MCF 10A (cell line): ENCODE measurements around the gene EMILIN3. TPM values are rescaled to one million over a fixed set of nuclear protein-coding genes. Genes with fewer than 3 reads are reported as not detected.

Experiments used
- BruUV-seq: library from RNA; stranded (reverse); fragments of 400-500 nt; replicated peaks from 2 replicates; lab custom pipeline; 2021; lab: Mats Ljungman, UMichigan
- CTCF ChIA-PET: fragments of 300-600 bp; sonication (Branson Sonifier 250); formaldehyde crosslinking; extraction: SDS; loops from one replicate; lab custom pipeline; 2021; ENCODE audit warnings: antibody characterized with exemption, inconsistent platforms; lab: Yijun Ruan, JAX
- POLR2A ChIA-PET: fragments of 300-600, 350-650 bp; sonication (Branson Sonifier 250); formaldehyde crosslinking; extraction: SDS; loops from one replicate; lab custom pipeline; 2020; ENCODE audit warnings: antibody characterized with exemption, inconsistent platforms; lab: Yijun Ruan, JAX
- DNase-seq: peaks from one replicate; pipeline ENCODE4 v3.0.0-alpha.2; 2018; ENCODE audit not compliant: unreplicated experiment
- H3K27ac Mint-ChIP-seq: one replicate; pipeline ENCODE4 v1.8.0; 2022; ENCODE audit warnings: mild to moderate bottlenecking, low read depth, mixed read lengths; ENCODE audit not compliant: unreplicated experiment
- H3K27me3 Mint-ChIP-seq: one replicate; pipeline ENCODE4 v1.8.0; 2022; ENCODE audit warnings: mixed read lengths; ENCODE audit not compliant: insufficient read depth, unreplicated experiment
- H3K36me3 Mint-ChIP-seq: one replicate; pipeline ENCODE4 v1.8.0; 2022; ENCODE audit warnings: mild to moderate bottlenecking, moderate library complexity, mixed read lengths; ENCODE audit not compliant: insufficient read depth, unreplicated experiment
- H3K4me1 Mint-ChIP-seq: one replicate; pipeline ENCODE4 v1.8.0; 2022; ENCODE audit warnings: mixed read lengths; ENCODE audit not compliant: insufficient read depth, unreplicated experiment
- H3K4me3 Mint-ChIP-seq: one replicate; pipeline ENCODE4 v1.8.0; 2022; ENCODE audit warnings: mild to moderate bottlenecking, moderate library complexity, mixed read lengths; ENCODE audit not compliant: unreplicated experiment
- H3K9me3 Mint-ChIP-seq: one replicate; pipeline ENCODE4 v1.8.0; 2022; ENCODE audit warnings: mixed read lengths; ENCODE audit not compliant: unreplicated experiment
- intact Hi-C: fragments of 100-400 bp; cut with micrococcal nuclease; formaldehyde crosslinking; loops from 2 replicates; pipeline ENCODE4 v1.14.1; 2022
- total RNA-seq: library from RNA; stranded (reverse); gene quantifications from 2 replicates; pipeline ENCODE4 v1.2.3, GENCODE V29; 2022
- TF ChIP-seq, protein P1 (sequence below): fragments of 200-600 bp; IDR thresholded peaks from one replicate; pipeline ENCODE4 v1.8.0; 2022; ENCODE audit warnings: antibody characterized with exemption, mild to moderate bottlenecking; ENCODE audit not compliant: unreplicated experiment

The EMILIN3 gene
- total RNA-seq, 1 experiment from 2014 or later = not detected

DNA sequence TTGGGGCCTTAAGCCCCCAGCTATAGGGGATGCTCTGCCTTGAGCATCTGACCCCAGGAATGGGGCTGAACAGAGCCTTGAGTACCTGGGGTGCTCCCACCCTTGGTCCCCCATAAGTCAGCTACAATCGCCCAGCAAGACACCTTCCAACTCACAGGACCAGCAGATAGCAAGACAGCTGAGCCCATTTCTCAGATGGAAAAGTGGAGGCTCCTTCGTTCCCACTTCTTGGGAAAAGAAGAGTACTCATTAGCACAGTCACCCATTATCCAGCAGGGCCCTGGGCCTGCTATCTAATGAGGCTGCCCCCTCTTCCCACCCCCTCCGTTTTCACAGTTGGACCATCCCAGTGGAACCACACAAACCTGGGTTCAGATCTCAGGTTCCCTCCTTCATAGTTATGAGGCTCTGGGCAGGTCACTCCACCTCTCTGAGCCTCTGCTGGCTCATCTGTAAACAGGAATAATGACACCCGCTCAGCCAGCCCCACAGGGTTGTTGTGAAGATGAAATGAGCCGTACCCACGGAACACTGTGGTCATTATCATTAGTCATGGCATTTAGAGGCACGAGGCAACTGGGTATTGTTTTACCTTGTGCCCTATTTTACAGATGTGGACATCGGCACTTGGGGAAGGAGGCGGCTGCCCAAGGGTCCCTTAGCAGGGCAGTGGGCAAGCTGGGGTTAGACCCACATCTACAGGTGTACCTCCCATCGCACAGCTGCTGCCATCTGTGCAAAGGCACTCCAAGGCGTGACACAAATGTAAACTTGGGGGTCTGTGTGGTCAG, 21.5 kb downstream of the EMILIN3 start:
- intact Hi-C loops = no loop called here
- no peak overlapping the region for H3K27ac Mint-ChIP-seq
- peaks cover 13% of the 10 kb centered on the region for H3K36me3 Mint-ChIP-seq

DNA sequence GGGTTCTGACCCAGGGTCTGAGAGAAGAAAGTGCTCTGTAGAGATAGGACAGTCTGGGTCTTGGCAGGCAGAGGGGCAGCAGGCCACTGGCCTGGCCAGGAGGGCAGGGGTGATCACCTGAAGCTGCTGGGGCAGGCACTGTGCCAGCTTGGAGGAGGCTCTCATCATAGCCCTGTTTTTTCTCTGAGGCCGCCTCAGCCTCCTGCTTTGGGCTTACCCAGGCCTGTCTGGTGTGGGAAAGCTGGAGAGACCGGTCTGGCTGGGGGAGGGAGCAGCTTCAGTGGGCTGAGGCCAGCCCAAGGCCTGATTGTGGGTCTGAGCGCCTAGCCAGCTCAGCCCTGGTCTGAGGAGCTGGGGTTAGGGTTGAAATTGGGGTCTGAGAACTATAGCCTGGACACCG, 22.1 kb downstream of the EMILIN3 start:
- no peak overlapping the region for H3K27ac Mint-ChIP-seq
- POLR2A ChIA-PET = interaction anchor here (0.9 kb wide), 1 partner anchor 18 kb away, joined by 3 read pairs; no protein-coding TSS in a partner anchor

More for the DNA sequence above, 21.5 kb downstream of the EMILIN3 start:
- no peak for DNase-seq
- no TSS peak for BruUV-seq
- ChIA-PET POLR2A (interaction anchor here (1.1 kb wide), 1 partner anchor 169 kb away, joined by 4 read pairs; no protein-coding TSS in a partner anchor), CTCF (interaction anchor here (0.5 to 2.0 kb wide), 4 partner anchors 64 to 207 kb away, joined by 4 to 9 read pairs (median 6); partner anchors contain the start of gene PLCG1)
- Mint-ChIP-seq H3K27me3 (no peaks in the 10 kb centered on the region), H3K4me1 (peaks cover 17% of the 10 kb centered on the region), H3K4me3 (no peak overlapping the region), H3K9me3 (no peaks in the 10 kb centered on the region)
- TF ChIP-seq, protein P1, sequence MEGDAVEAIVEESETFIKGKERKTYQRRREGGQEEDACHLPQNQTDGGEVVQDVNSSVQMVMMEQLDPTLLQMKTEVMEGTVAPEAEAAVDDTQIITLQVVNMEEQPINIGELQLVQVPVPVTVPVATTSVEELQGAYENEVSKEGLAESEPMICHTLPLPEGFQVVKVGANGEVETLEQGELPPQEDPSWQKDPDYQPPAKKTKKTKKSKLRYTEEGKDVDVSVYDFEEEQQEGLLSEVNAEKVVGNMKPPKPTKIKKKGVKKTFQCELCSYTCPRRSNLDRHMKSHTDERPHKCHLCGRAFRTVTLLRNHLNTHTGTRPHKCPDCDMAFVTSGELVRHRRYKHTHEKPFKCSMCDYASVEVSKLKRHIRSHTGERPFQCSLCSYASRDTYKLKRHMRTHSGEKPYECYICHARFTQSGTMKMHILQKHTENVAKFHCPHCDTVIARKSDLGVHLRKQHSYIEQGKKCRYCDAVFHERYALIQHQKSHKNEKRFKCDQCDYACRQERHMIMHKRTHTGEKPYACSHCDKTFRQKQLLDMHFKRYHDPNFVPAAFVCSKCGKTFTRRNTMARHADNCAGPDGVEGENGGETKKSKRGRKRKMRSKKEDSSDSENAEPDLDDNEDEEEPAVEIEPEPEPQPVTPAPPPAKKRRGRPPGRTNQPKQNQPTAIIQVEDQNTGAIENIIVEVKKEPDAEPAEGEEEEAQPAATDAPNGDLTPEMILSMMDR = no peak

DNA sequence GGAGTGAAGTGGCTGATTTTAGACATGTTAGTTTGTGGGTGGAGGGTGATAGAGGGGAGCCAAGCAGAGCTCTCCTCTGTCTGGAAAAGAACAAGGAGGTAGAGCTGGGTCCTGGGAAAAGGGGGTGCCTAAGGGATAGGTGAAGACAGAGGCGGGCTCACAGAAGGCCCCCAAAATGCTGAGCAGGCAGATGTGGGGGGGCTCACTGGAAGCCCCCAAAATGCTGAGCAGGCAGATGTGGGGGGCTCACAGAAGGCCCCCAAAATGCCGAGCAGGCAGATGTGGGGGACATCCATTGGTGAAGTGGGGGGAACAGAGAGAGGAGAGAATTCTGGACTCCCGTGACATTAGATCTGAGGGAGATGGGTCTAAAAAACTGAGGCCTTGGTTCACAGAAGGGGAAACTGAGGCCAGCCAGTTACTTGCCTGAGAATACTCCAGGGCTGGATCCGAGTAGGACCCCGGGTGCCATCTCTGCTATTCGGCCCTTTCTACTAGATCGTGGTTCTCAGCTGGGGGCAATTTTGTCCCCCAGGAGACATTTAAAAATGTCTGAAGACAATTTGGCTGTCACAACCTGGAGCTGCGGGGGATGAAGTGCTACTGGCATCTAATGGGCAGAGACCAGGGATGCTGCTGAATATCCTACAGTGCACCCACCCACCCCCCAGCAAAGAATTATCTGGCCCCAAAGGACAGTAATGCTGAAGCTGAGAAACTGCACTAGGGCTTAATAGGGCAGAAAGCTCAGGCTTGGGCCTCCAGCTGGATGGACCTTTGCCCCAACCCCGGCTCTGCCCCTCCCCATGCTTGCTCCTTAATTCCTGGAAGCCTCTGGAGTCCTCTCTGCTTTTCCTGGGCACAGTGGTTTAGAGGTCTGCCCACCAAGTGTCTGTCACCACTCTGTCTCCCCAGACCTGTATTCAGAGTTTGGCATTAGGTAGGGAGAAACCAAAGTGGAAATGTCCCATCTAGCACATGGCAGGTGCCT, 23.8 kb downstream of the EMILIN3 start:
- DNase-seq = no peak
- ChIA-PET POLR2A (interaction anchor here (0.7 to 6.5 kb wide), 6 partner anchors 13 to 216 kb away, joined by 3 to 48 read pairs (median 4); no protein-coding TSS in a partner anchor), CTCF (interaction anchor here (0.6 to 6.3 kb wide), 5 partner anchors 67 to 391 kb away, joined by 3 to 110 read pairs (median 4); partner anchors contain the start of gene PLCG1)
- H3K27me3 Mint-ChIP-seq = no peaks in the 10 kb centered on the region
- intact Hi-C loops = no loop called here
- BruUV-seq = no TSS peak
- H3K27ac Mint-ChIP-seq = peak overlapping the region; percentile 80
- TF ChIP-seq, protein P1 = no peak
- no peaks in the 10 kb centered on the region for H3K9me3 Mint-ChIP-seq
- peak overlapping the region; percentile 29 for H3K4me3 Mint-ChIP-seq
- peaks cover 11% of the 10 kb centered on the region for H3K36me3 Mint-ChIP-seq
- H3K4me1 Mint-ChIP-seq = peaks cover 27% of the 10 kb centered on the region

More for the DNA sequence above, 22.1 kb downstream of the EMILIN3 start:
- no peak for DNase-seq
- Mint-ChIP-seq H3K4me3 (no peak overlapping the region), H3K4me1 (peaks cover 24% of the 10 kb centered on the region), H3K36me3 (peaks cover 11% of the 10 kb centered on the region), H3K27me3 (no peaks in the 10 kb centered on the region), H3K9me3 (no peaks in the 10 kb centered on the region)
- intact Hi-C loops = no loop called here
- TF ChIP-seq, protein P1 = no peak
- CTCF ChIA-PET = interaction anchor here (1.0 to 2.0 kb wide), 3 partner anchors 66 to 207 kb away, joined by 4 to 9 read pairs (median 6); partner anchors contain the start of gene PLCG1
- BruUV-seq = no TSS peak
